LNCaP clone FGC (cell line): Measurements from ENCODE around the gene PLA2G4B.

Experiments
- DNase-seq: peaks from one replicate; pipeline ENCODE4 v3.0.0-alpha.2; 2011; ENCODE audit warnings: low read depth
- H3K4me3 ChIP-seq: 2 replicates; pipeline ENCODE4 v1.5.1; 2011; ENCODE audit warnings: mild to moderate bottlenecking, low read depth, low read length, control low read depth
- CTCF ChIP-seq: IDR thresholded peaks from 2 replicates; pipeline ENCODE4 v1.5.1; 2012; ENCODE audit warnings: mild to moderate bottlenecking; ENCODE audit not compliant: control insufficient read depth, insufficient read depth; ENCODE audit errors: extremely low read depth

The PLA2G4B gene

GRCh38 chr15:41885321-41885720 lies 46.7 kb downstream of the PLA2G4B start:
- no peak overlapping the region for H3K4me3 ChIP-seq
- DNase-seq = no peak
- TF ChIP-seq CTCF = no peak

- no peak for DNase-seq
- TF ChIP-seq CTCF = no peak
These were observed 47.2 kb downstream of the PLA2G4B start for GRCh38 chr15:41885841-41886240.

GRCh38 chr15:41886741-41887140 lies 48.1 kb downstream of the PLA2G4B start:
- DNase-seq = no peak
- TF ChIP-seq CTCF = no peak
- no peak overlapping the region for H3K4me3 ChIP-seq

More at GRCh38 chr15:41885841-41886240, 47.2 kb downstream of the PLA2G4B start:
- no peak overlapping the region for H3K4me3 ChIP-seq

- TF ChIP-seq CTCF = no peak
- DNase-seq = no peak
- H3K4me3 ChIP-seq = no peak overlapping the region
These were observed 48.5 kb downstream of the PLA2G4B start for GRCh38 chr15:41887161-41887560.

GRCh38 chr15:41887893-41888292 lies 49.2 kb downstream of the PLA2G4B start:
- DNase-seq = no peak
- no peak overlapping the region for H3K4me3 ChIP-seq
- no peak for TF ChIP-seq CTCF

- TF ChIP-seq CTCF = no peak
- H3K4me3 ChIP-seq = no peak overlapping the region
- no peak for DNase-seq
These were observed 50.1 kb downstream of the PLA2G4B start for GRCh38 chr15:41888662-41889253.

GRCh38 chr15:41890050-41890690 lies 51.5 kb downstream of the PLA2G4B start:
- H3K4me3 ChIP-seq = no peak overlapping the region
- no peak for DNase-seq
- TF ChIP-seq CTCF = no peak
